ENCODE measurements around the gene AP5S1.

DNA sequence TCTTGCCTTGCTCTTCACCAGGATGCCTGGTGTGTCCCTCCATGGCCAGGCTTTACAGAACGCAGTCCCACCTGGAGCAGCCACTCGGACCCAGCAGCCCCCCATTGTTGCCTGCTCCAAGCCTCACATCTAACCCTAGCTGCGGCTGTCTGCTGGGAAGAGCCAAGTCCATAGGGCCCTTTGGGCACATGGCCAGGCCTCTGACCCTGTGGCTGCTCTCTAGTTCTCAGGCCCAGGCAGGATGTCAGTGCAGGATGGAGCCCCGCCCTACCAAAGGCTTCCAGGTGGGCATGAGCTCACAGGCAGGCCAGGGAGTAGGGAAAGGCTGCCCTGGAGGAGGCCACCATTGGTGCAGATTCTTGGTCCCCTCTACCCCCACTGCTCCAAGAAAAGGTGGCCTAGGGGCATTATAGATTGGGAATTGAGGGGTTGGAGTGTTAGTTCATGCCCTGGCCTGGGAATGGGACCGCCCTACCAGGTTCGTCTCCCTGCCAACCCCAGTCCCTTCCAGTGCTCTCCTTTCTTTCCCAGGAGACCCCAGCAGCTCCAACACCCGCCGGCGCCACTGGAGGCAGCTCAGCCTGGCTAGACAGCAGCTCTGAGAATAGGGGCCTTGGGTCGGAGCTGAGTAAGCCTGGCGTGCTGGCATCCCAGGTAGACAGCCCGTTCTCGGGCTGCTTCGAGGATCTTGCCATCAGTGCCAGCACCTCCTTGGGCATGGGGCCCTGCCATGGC, 45.0 kb downstream of the AP5S1 start:
- TF ChIP-seq CTCF (IDR thresholded peaks at IDR 0.05) (no peak), POLR2A (IDR thresholded peaks at IDR 0.05) (no peak)

Measured in heart left ventricle (tissue), 13 donors.